NCI-H82 (cell line): ENCODE data around the gene CCDC181.

Experiments
- DNase-seq: peaks from one replicate; lab custom pipeline; 2025; lab: John Stamatoyannopoulos, UW

Gene CCDC181

GRCh38 chr1:169395955-169396354 lies 31.3 kb downstream of the CCDC181 start:
- no peak for DNase-seq

GRCh38 chr1:169392406-169392805 lies 34.9 kb downstream of the CCDC181 start:
- no peak for DNase-seq

- no peak for DNase-seq
Measured at GRCh38 chr1:169390303-169390702, 37.0 kb downstream of the CCDC181 start.

- DNase-seq, result no peak
Measured at GRCh38 chr1:169387399-169387798, 39.9 kb downstream of the CCDC181 start.

- DNase-seq, result no peak
Measured at GRCh38 chr1:169383449-169383848, 43.8 kb downstream of the CCDC181 start.

GRCh38 chr1:169381162-169381561 lies 46.1 kb downstream of the CCDC181 start:
- no peak for DNase-seq

GRCh38 chr1:169371404-169371803 lies 55.9 kb downstream of the CCDC181 start:
- DNase-seq, result no peak

GRCh38 chr1:169368406-169368769 lies 58.9 kb downstream of the CCDC181 start:
- DNase-seq, result peak; percentile 50

- DNase-seq, result peak; percentile 100
Measured at GRCh38 chr1:169367686-169368405, 59.4 kb downstream of the CCDC181 start, which contains the start of the genes BLZF1 and NME7. BLZF1 (plus strand) TSS chr1:169368195; CDS start chr1:169369523, 1,328 bp downstream. NME7 (minus strand) TSS chr1:169367797; CDS start chr1:169367710, 87 bp downstream.

GRCh38 chr1:169367096-169367685 lies 60.1 kb downstream of the CCDC181 start:
- peak; percentile 62 for DNase-seq

GRCh38 chr1:169364948-169365347 lies 62.3 kb downstream of the CCDC181 start:
- DNase-seq, result no peak

GRCh38 chr1:169363046-169363730 lies 64.1 kb downstream of the CCDC181 start:
- DNase-seq, result no peak

GRCh38 chr1:169361281-169361680 lies 66.0 kb downstream of the CCDC181 start:
- DNase-seq, result no peak

- DNase-seq, result peak; percentile 62
Measured at GRCh38 chr1:169360415-169360814, 66.9 kb downstream of the CCDC181 start.

- DNase-seq, result peak; percentile 85
Measured at GRCh38 chr1:169348383-169349036, 78.8 kb downstream of the CCDC181 start.

GRCh38 chr1:169347688-169348382 lies 79.4 kb downstream of the CCDC181 start:
- no peak for DNase-seq

- no peak for DNase-seq
Measured at GRCh38 chr1:169346036-169346589, 81.2 kb downstream of the CCDC181 start.

GRCh38 chr1:169345511-169345910 lies 81.8 kb downstream of the CCDC181 start:
- no peak for DNase-seq
